K562 (cell line): Measurements from ENCODE around the gene PDZK1IP1.

Experiments
- C11orf30 ChIP-seq: fragments of 450-650 bp; IDR thresholded peaks from 2 replicates; pipeline ENCODE4 v1.6.1; 2016; ENCODE audit warnings: low read depth, mild to moderate bottlenecking
- GTF2F1 ChIP-seq: IDR thresholded peaks from 2 replicates; pipeline ENCODE4 v1.6.1; 2011; ENCODE audit warnings: low read depth, low read length, improper control_type of control experiment
- POLR2A ChIP-seq: fragments of 450-650 bp; conservative IDR thresholded peaks from 2 replicates; pipeline ENCODE4 v1.6.1; 2016
- SNRNP70 ChIP-seq: fragments of 200-400 bp; formaldehyde crosslinking; optimal IDR thresholded peaks from 2 replicates; pipeline ENCODE3; 2017; ENCODE audit warnings: low read depth, low read length
- ZNF644 ChIP-seq: fragments of 200-800 bp; sonication (Bioruptor generic); IDR thresholded peaks from 2 replicates; pipeline ENCODE4 v1.6.1; 2016; ENCODE audit warnings: low read depth, missing genetic modification characterization, missing compliant biosample characterization

DNA sequence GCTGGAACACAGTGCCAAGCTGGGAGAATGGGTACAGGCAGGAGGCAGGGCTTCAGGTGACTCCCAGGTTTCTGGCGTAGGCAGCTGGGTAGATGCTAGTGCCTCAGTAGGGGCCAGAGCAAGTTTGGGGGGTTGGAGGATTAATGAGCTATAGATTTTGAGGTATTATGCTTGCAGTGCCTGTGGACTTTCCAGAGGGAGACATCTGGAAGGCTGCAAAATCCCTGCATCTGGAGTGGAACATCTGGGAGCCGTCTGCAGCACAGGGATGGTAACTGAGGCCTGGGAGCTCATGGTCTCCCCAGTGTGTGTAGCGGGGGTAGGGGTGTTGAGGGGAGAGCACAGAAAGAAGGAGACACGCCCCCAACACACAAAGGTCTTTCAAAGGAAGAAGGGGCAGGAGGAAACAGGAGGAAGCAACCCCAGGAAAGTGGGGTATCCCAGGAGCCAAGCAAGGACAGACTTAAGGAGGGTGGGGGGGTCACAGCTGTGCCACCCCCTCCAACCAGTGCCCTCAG lies 2.2 kb upstream of the PDZK1IP1 start:
- TF ChIP-seq GTF2F1 (no peak), POLR2A (no peak), SNRNP70 (no peak), ZNF644 (tag) (no peak), C11orf30 (no peak)
